HepG2 (cell line): ENCODE results near the gene ZFAND2B. TPM values are rescaled to one million over a fixed set of nuclear protein-coding genes. Genes with fewer than 3 reads are reported as not detected.

ENCODE experiments used
- ARNTL ChIP-seq: sonication (generic); formaldehyde crosslinking; IDR thresholded peaks from 2 replicates; pipeline ENCODE4 v1.4.0; 2020; ENCODE audit warnings: mild to moderate bottlenecking, missing genetic modification reagents
- DZIP1 ChIP-seq: sonication (generic); formaldehyde crosslinking; IDR thresholded peaks from 2 replicates; pipeline ENCODE4 v1.5.0; 2020; ENCODE audit warnings: mild to moderate bottlenecking, missing genetic modification reagents
- EHMT2 ChIP-seq: fragments of 200-600 bp; sonication (generic); IDR thresholded peaks from 2 replicates; pipeline ENCODE4 v1.7.0; 2017; ENCODE audit warnings: antibody characterized with exemption, low read depth, low read length, borderline replicate concordance
- ELF1 ChIP-seq: sonication (generic); formaldehyde crosslinking; IDR thresholded peaks from 2 replicates; pipeline ENCODE4 v1.4.0; 2020; ENCODE audit warnings: missing genetic modification reagents
- FOSL2 ChIP-seq: sonication (generic); formaldehyde crosslinking; IDR thresholded peaks from 2 replicates; pipeline ENCODE4 v1.4.0; 2020; ENCODE audit warnings: missing genetic modification reagents
- HNF4A ChIP-seq: sonication (generic); formaldehyde crosslinking; IDR thresholded peaks from 2 replicates; pipeline ENCODE4 v1.4.0; 2020; ENCODE audit warnings: missing genetic modification reagents
- KDM2A ChIP-seq: sonication (generic); formaldehyde crosslinking; IDR thresholded peaks from 2 replicates; pipeline ENCODE4 v1.4.0; 2020; ENCODE audit warnings: low read depth, missing genetic modification reagents, borderline replicate concordance
- KDM5A ChIP-seq: fragments of 200-600 bp; sonication (generic); IDR thresholded peaks from 2 replicates; pipeline ENCODE4 v1.7.0; 2018; ENCODE audit warnings: antibody characterized with exemption, mild to moderate bottlenecking, low read length, borderline replicate concordance
- MBNL3 ChIP-seq: fragments of 250-450 bp; sonication (Bioruptor Pico); conservative IDR thresholded peaks from 2 replicates; pipeline ENCODE4 v1.8.0; 2022; ENCODE audit warnings: mild to moderate bottlenecking, inconsistent platforms
- MTA1 ChIP-seq: sonication (generic); formaldehyde crosslinking; IDR thresholded peaks from 2 replicates; pipeline ENCODE4 v1.4.0; 2020; ENCODE audit warnings: missing genetic modification reagents, mild to moderate bottlenecking, borderline replicate concordance
- SATB2 ChIP-seq: sonication (generic); formaldehyde crosslinking; IDR thresholded peaks from 2 replicates; pipeline ENCODE4 v1.5.0; 2020; ENCODE audit warnings: missing genetic modification reagents
- SIN3B ChIP-seq: fragments of 150-350 bp; IDR thresholded peaks from 2 replicates; pipeline ENCODE4 v1.6.1; 2014; ENCODE audit warnings: low read length
- TFDP2 ChIP-seq: sonication (generic); formaldehyde crosslinking; IDR thresholded peaks from 2 replicates; pipeline ENCODE4 v1.4.0; 2020; ENCODE audit warnings: missing genetic modification reagents
- TMF1 ChIP-seq: sonication (generic); formaldehyde crosslinking; IDR thresholded peaks from 2 replicates; pipeline ENCODE4 v1.8.1; 2022; ENCODE audit warnings: low read depth, missing genetic modification reagents
- ZBTB8A ChIP-seq: sonication (generic); formaldehyde crosslinking; IDR thresholded peaks from 2 replicates; pipeline ENCODE4 v1.4.0; 2020; ENCODE audit warnings: mild to moderate bottlenecking, low read depth, missing genetic modification reagents, borderline replicate concordance
- ZFP36 ChIP-seq: fragments of 150-350 bp; IDR thresholded peaks from 2 replicates; pipeline ENCODE4 v1.6.1; 2018; ENCODE audit warnings: borderline replicate concordance, low read length, low read depth; ENCODE audit not compliant: partially characterized antibody
- ZMYM3 ChIP-seq: sonication (generic); formaldehyde crosslinking; IDR thresholded peaks from 2 replicates; pipeline ENCODE4 v1.5.1; 2020; ENCODE audit warnings: mild to moderate bottlenecking, missing genetic modification reagents
- ZNF317 ChIP-seq: sonication (generic); formaldehyde crosslinking; IDR thresholded peaks from 2 replicates; pipeline ENCODE4 v1.5.0; 2020; ENCODE audit warnings: mild to moderate bottlenecking, missing genetic modification reagents
- ZNF549 ChIP-seq: sonication (generic); formaldehyde crosslinking; IDR thresholded peaks from 2 replicates; pipeline ENCODE4 v1.5.0; 2020; ENCODE audit warnings: missing genetic modification reagents
- ZNF670 ChIP-seq: sonication (generic); formaldehyde crosslinking; IDR thresholded peaks from 2 replicates; pipeline ENCODE4 v1.8.0; 2022; ENCODE audit warnings: mild to moderate bottlenecking, missing genetic modification reagents, borderline replicate concordance
- ZNF839 ChIP-seq: sonication (generic); formaldehyde crosslinking; IDR thresholded peaks from 2 replicates; pipeline ENCODE4 v1.4.0; 2020; ENCODE audit warnings: missing genetic modification reagents, mild to moderate bottlenecking, borderline replicate concordance
- polyA plus RNA-seq, 8 experiments: library from polyadenylated mRNA; depleted of rRNA in 3 of 8; stranded (reverse) in 7 of 8; unstranded in 1 of 8; fragments of >200 nt; fragmentation: Illumina TruSeq in 4 of 8; extraction: Trizol in 4 of 8; gene quantifications; 2 replicates each; pipeline versions ENCODE4 v1.2.1 to v1.2.3, GENCODE V29; 2011 to 2016; ENCODE audit warnings: low read depth in 4 of 8, missing spikeins in 1 of 8, mixed read lengths in 1 of 8; ENCODE audit not compliant: insufficient read depth in 1 of 8
- total RNA-seq, 5 experiments: library from RNA; depleted of rRNA; stranded (reverse); fragments of >200 nt; fragmentation: Illumina TruSeq; extraction: Trizol; gene quantifications; 2 replicates each; pipeline ENCODE4 v1.2.3, GENCODE V29; 2016; ENCODE audit warnings: low read depth in 1 of 5
- TF ChIP-seq, protein P1 (sequence below): sonication (generic); formaldehyde crosslinking; IDR thresholded peaks from 2 replicates; pipeline ENCODE4 v1.8.1; 2022; ENCODE audit warnings: low read depth, mild to moderate bottlenecking, missing genetic modification reagents

The ZFAND2B gene
- total and polyA plus RNA-seq, 2 of the 13 experiments (the other 11 are each of a cell fraction or from before 2014, with no cell fraction given): 53.3 to 115 TPM

GRCh38 chr2:219207884-219208740, 1.5 kb downstream of the ZFAND2B start (continued):
- TF ChIP-seq TFDP2 (peak; percentile 33; the same call in 1 of the 2 replicates), KDM2A (CRISPR knock-in tag) (peak; percentile 60; the same call in 1 of the 2 replicates), SIN3B (no peak), TMF1 (CRISPR knock-in tag) (0 out of 2 replicates have a peak, but pooled peaks have one; percentile 18), SATB2 (CRISPR knock-in tag) (no peak), FOSL2 (CRISPR knock-in tag) (peak; percentile 46; the same call in 1 of the 2 replicates), ZNF549 (CRISPR knock-in tag) (no peak), KDM5A (no peak), ZNF317 (CRISPR knock-in tag) (no peak), EHMT2 (peak; percentile 74; the same call in 1 of the 2 replicates), MTA1 (CRISPR knock-in tag) (peak; percentile 82), ELF1 (CRISPR knock-in tag) (peak; percentile 31), ZBTB8A (CRISPR knock-in tag) (no peak), ZFP36 (no peak), HNF4A (CRISPR knock-in tag) (peak; percentile 98), ARNTL (CRISPR knock-in tag) (peak; percentile 42; the same call in 1 of the 2 replicates), ZMYM3 (CRISPR knock-in tag) (peak; percentile 29), ZNF839 (no peak), DZIP1 (CRISPR knock-in tag) (no peak), ZNF670 (no peak), MBNL3 (CRISPR knock-in tag) (no peak)
- TF ChIP-seq, protein P1, sequence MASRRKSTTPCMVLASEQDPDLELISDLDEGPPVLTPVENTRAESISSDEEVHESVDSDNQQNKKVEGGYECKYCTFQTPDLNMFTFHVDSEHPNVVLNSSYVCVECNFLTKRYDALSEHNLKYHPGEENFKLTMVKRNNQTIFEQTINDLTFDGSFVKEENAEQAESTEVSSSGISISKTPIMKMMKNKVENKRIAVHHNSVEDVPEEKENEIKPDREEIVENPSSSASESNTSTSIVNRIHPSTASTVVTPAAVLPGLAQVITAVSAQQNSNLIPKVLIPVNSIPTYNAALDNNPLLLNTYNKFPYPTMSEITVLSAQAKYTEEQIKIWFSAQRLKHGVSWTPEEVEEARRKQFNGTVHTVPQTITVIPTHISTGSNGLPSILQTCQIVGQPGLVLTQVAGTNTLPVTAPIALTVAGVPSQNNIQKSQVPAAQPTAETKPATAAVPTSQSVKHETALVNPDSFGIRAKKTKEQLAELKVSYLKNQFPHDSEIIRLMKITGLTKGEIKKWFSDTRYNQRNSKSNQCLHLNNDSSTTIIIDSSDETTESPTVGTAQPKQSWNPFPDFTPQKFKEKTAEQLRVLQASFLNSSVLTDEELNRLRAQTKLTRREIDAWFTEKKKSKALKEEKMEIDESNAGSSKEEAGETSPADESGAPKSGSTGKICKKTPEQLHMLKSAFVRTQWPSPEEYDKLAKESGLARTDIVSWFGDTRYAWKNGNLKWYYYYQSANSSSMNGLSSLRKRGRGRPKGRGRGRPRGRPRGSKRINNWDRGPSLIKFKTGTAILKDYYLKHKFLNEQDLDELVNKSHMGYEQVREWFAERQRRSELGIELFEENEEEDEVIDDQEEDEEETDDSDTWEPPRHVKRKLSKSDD: no peak; the same call in 1 of the 2 replicates
